ENCODE data around the gene SMS.
"Not testable (repeated sequence)": the region's sequence is repeated elsewhere in the genome, so short reads cannot be mapped to it uniquely, and the experiment has no call there.

Gene SMS

GRCh38 chrX:21932292-21933002 is 8.1 kb upstream of the SMS start:
- no peaks in the 10 kb centered on the region for H3K27me3 ChIP-seq (ENCODE audit: low read depth, low read length)
- no peak overlapping the region for H3K4me3 ChIP-seq (ENCODE audit: low read depth in 1 of 2, low read length in 2 of 2)
- no peaks in the 10 kb centered on the region for H3K4me1 ChIP-seq (ENCODE audit: control insufficient read depth in 1 of 2, insufficient read depth in 2 of 2, low read length in 2 of 2)
- H3K9me3 ChIP-seq (ENCODE audit: control insufficient read depth in 1 of 2, low read length in 2 of 2): no peaks in the 10 kb centered on the region
- H3K27ac ChIP-seq (ENCODE audit: low read length): no peak overlapping the region
- no peaks in the 10 kb centered on the region for H3K36me3 ChIP-seq (ENCODE audit: control insufficient read depth in 1 of 2, insufficient read depth in 2 of 2, low read length in 2 of 2)

GRCh38 chrX:21933077-21933476 is 7.4 kb upstream of the SMS start:
- Histone ChIP-seq H3K4me3 (ENCODE audit: low read depth in 1 of 2, low read length in 2 of 2) (no peak overlapping the region), H3K27me3 (ENCODE audit: low read depth, low read length) (no peaks in the 10 kb centered on the region), H3K27ac (ENCODE audit: low read length) (no peak overlapping the region), H3K9me3 (ENCODE audit: control insufficient read depth in 1 of 2, low read length in 2 of 2) (no peaks in the 10 kb centered on the region), H3K36me3 (ENCODE audit: control insufficient read depth in 1 of 2, insufficient read depth in 2 of 2, low read length in 2 of 2) (no peaks in the 10 kb centered on the region), H3K4me1 (ENCODE audit: control insufficient read depth in 1 of 2, insufficient read depth in 2 of 2, low read length in 2 of 2) (no peaks in the 10 kb centered on the region)

- Histone ChIP-seq H3K27me3 (ENCODE audit: low read depth, low read length) (no peaks in the 10 kb centered on the region), H3K4me1 (ENCODE audit: control insufficient read depth in 1 of 2, insufficient read depth in 2 of 2, low read length in 2 of 2) (no peaks in the 10 kb centered on the region), H3K4me3 (ENCODE audit: low read depth in 1 of 2, low read length in 2 of 2) (no peak overlapping the region), H3K36me3 (ENCODE audit: control insufficient read depth in 1 of 2, insufficient read depth in 2 of 2, low read length in 2 of 2) (no peaks in the 10 kb centered on the region), H3K9me3 (ENCODE audit: control insufficient read depth in 1 of 2, low read length in 2 of 2) (no peaks in the 10 kb centered on the region), H3K27ac (ENCODE audit: low read length) (no peak overlapping the region)
Measured at GRCh38 chrX:21934414-21934813, 6.1 kb upstream of the SMS start.

- no peaks in the 10 kb centered on the region for H3K36me3 ChIP-seq (ENCODE audit: control insufficient read depth in 1 of 2, insufficient read depth in 2 of 2, low read length in 2 of 2)
- no peaks in the 10 kb centered on the region for H3K27me3 ChIP-seq (ENCODE audit: low read depth, low read length)
- peak overlapping the region; percentile 79 for H3K27ac ChIP-seq (ENCODE audit: low read length)
- H3K4me1 ChIP-seq (ENCODE audit: control insufficient read depth in 1 of 2, insufficient read depth in 2 of 2, low read length in 2 of 2): peaks cover 3 to 5% of the 10 kb centered on the region in 2 donors
- no peaks in the 10 kb centered on the region for H3K9me3 ChIP-seq (ENCODE audit: control insufficient read depth in 1 of 2, low read length in 2 of 2)
- peak overlapping the region; percentile 44 to 59 for H3K4me3 ChIP-seq (ENCODE audit: low read depth in 1 of 2, low read length in 2 of 2)
Measured at GRCh38 chrX:21939906-21940305, 603 bp upstream of the SMS start.

- H3K9me3 ChIP-seq (ENCODE audit: control insufficient read depth in 1 of 2, low read length in 2 of 2): no peaks in the 10 kb centered on the region
- H3K27ac ChIP-seq (ENCODE audit: low read length): peak overlapping the region; percentile 39
- no peaks in the 10 kb centered on the region for H3K36me3 ChIP-seq (ENCODE audit: control insufficient read depth in 1 of 2, insufficient read depth in 2 of 2, low read length in 2 of 2)
- H3K4me1 ChIP-seq (ENCODE audit: control insufficient read depth in 1 of 2, insufficient read depth in 2 of 2, low read length in 2 of 2): peaks cover 10% of the 10 kb centered on the region in 2 donors
- no peaks in the 10 kb centered on the region for H3K27me3 ChIP-seq (ENCODE audit: low read depth, low read length)
- no peak overlapping the region for H3K4me3 ChIP-seq (ENCODE audit: low read depth in 1 of 2, low read length in 2 of 2)
Measured at GRCh38 chrX:21943460-21944135, 3.1 kb downstream of the SMS start.

- H3K27ac ChIP-seq (ENCODE audit: low read length): peak overlapping the region; percentile 31
- H3K9me3 ChIP-seq (ENCODE audit: control insufficient read depth in 1 of 2, low read length in 2 of 2): no peaks in the 10 kb centered on the region
- H3K36me3 ChIP-seq (ENCODE audit: control insufficient read depth in 1 of 2, insufficient read depth in 2 of 2, low read length in 2 of 2): no peaks in the 10 kb centered on the region
- no peak overlapping the region for H3K4me3 ChIP-seq (ENCODE audit: low read depth in 1 of 2, low read length in 2 of 2)
- no peaks in the 10 kb centered on the region for H3K27me3 ChIP-seq (ENCODE audit: low read depth, low read length)
- H3K4me1 ChIP-seq (ENCODE audit: control insufficient read depth in 1 of 2, insufficient read depth in 2 of 2, low read length in 2 of 2): peaks cover 10 to 12% of the 10 kb centered on the region in 2 donors
Measured at GRCh38 chrX:21944136-21944615, 3.7 kb downstream of the SMS start.

- Histone ChIP-seq H3K27ac (ENCODE audit: low read length) (peak overlapping the region; percentile 63), H3K4me1 (ENCODE audit: control insufficient read depth in 1 of 2, insufficient read depth in 2 of 2, low read length in 2 of 2) (peaks cover 10 to 13% of the 10 kb centered on the region in 2 donors)
Measured at GRCh38 chrX:21946925-21947641, 6.6 kb downstream of the SMS start.

GRCh38 chrX:21947671-21948070 is 7.2 kb downstream of the SMS start:
- Histone ChIP-seq H3K27ac (ENCODE audit: low read length) (peak overlapping the region; percentile 63), H3K27me3 (ENCODE audit: low read depth, low read length) (no peaks in the 10 kb centered on the region), H3K9me3 (ENCODE audit: control insufficient read depth in 1 of 2, low read length in 2 of 2) (no peaks in the 10 kb centered on the region), H3K4me3 (ENCODE audit: low read depth in 1 of 2, low read length in 2 of 2) (no peak overlapping the region), H3K4me1 (ENCODE audit: control insufficient read depth in 1 of 2, insufficient read depth in 2 of 2, low read length in 2 of 2) (peaks cover 9 to 10% of the 10 kb centered on the region in 2 donors), H3K36me3 (ENCODE audit: control insufficient read depth in 1 of 2, insufficient read depth in 2 of 2, low read length in 2 of 2) (no peaks in the 10 kb centered on the region)

More at GRCh38 chrX:21946925-21947641, 6.6 kb downstream of the SMS start:
- H3K4me3 ChIP-seq (ENCODE audit: low read depth in 1 of 2, low read length in 2 of 2): no peak overlapping the region
- H3K36me3 ChIP-seq (ENCODE audit: control insufficient read depth in 1 of 2, insufficient read depth in 2 of 2, low read length in 2 of 2): no peaks in the 10 kb centered on the region
- H3K27me3 ChIP-seq (ENCODE audit: low read depth, low read length): no peaks in the 10 kb centered on the region
- no peaks in the 10 kb centered on the region for H3K9me3 ChIP-seq (ENCODE audit: control insufficient read depth in 1 of 2, low read length in 2 of 2)

GRCh38 chrX:21948897-21949578 is 8.5 kb downstream of the SMS start:
- Histone ChIP-seq H3K4me3 (ENCODE audit: low read depth in 1 of 2, low read length in 2 of 2) (no peak overlapping the region), H3K27me3 (ENCODE audit: low read depth, low read length) (no peaks in the 10 kb centered on the region), H3K27ac (ENCODE audit: low read length) (no peak overlapping the region), H3K9me3 (ENCODE audit: control insufficient read depth in 1 of 2, low read length in 2 of 2) (no peaks in the 10 kb centered on the region), H3K36me3 (ENCODE audit: control insufficient read depth in 1 of 2, insufficient read depth in 2 of 2, low read length in 2 of 2) (no peaks in the 10 kb centered on the region), H3K4me1 (ENCODE audit: control insufficient read depth in 1 of 2, insufficient read depth in 2 of 2, low read length in 2 of 2) (peaks cover 7 to 9% of the 10 kb centered on the region in 2 donors)

GRCh38 chrX:21949689-21950088 is 9.2 kb downstream of the SMS start:
- Histone ChIP-seq H3K4me1 (ENCODE audit: control insufficient read depth in 1 of 2, insufficient read depth in 2 of 2, low read length in 2 of 2) (peaks cover 7 to 14% of the 10 kb centered on the region in 2 donors), H3K36me3 (ENCODE audit: control insufficient read depth in 1 of 2, insufficient read depth in 2 of 2, low read length in 2 of 2) (no peaks in the 10 kb centered on the region), H3K27ac (ENCODE audit: low read length) (no peak overlapping the region), H3K4me3 (ENCODE audit: low read depth in 1 of 2, low read length in 2 of 2) (no peak overlapping the region), H3K27me3 (ENCODE audit: low read depth, low read length) (no peaks in the 10 kb centered on the region), H3K9me3 (ENCODE audit: control insufficient read depth in 1 of 2, low read length in 2 of 2) (no peaks in the 10 kb centered on the region)

- H3K9me3 ChIP-seq (ENCODE audit: control insufficient read depth in 1 of 2, low read length in 2 of 2); H3K4me3 ChIP-seq (ENCODE audit: low read depth in 1 of 2, low read length in 2 of 2): not testable (repeated sequence)
- peaks cover 7 to 16% of the 10 kb centered on the region in 2 donors for H3K4me1 ChIP-seq (ENCODE audit: control insufficient read depth in 1 of 2, insufficient read depth in 2 of 2, low read length in 2 of 2)
Measured at GRCh38 chrX:21950557-21950956, 10.0 kb downstream of the SMS start.

More at GRCh38 chrX:21950557-21950956, 10.0 kb downstream of the SMS start:
- H3K27me3 ChIP-seq (ENCODE audit: low read depth, low read length); H3K36me3 ChIP-seq (ENCODE audit: control insufficient read depth in 1 of 2, insufficient read depth in 2 of 2, low read length in 2 of 2); H3K27ac ChIP-seq (ENCODE audit: low read length): not testable (repeated sequence)
